K562 (cell line): Measurements from ENCODE around the gene C19orf12. TPM values are rescaled to one million over a fixed set of nuclear protein-coding genes. Genes with fewer than 3 reads are reported as not detected.

Source experiments
- ARNT ChIP-seq, 2 experiments: fragments of 450-650 bp; IDR thresholded peaks; 2 replicates each; pipeline ENCODE4 v1.6.1; 2016; ENCODE audit warnings: mild to moderate bottlenecking in 1 of 2
- BRCA1 ChIP-seq, 2 experiments: fragments of 450-650 bp in 1 of 2; sonication (generic) in 1 of 2; formaldehyde crosslinking in 1 of 2; IDR thresholded peaks; 2 replicates each; pipeline versions ENCODE4 v1.5.0 to v1.6.1; 2017 to 2020; ENCODE audit warnings: mild to moderate bottlenecking in 1 of 2, missing genetic modification reagents in 1 of 2
- EP300 ChIP-seq: IDR thresholded peaks from 2 replicates; pipeline ENCODE4 v1.6.1; 2012; ENCODE audit warnings: low read length, improper control_type of control experiment
- FOXK2 ChIP-seq, 2 experiments: fragments of 450-650 bp; IDR thresholded peaks in 1 of 2; conservative IDR thresholded peaks in 1 of 2; 2 replicates each; pipeline ENCODE4 v1.6.1; 2016; ENCODE audit warnings: low read depth in 2 of 2, mild to moderate bottlenecking in 1 of 2
- GTF2E2 ChIP-seq: fragments of 200-800 bp; sonication (Bioruptor generic); IDR thresholded peaks from 2 replicates; pipeline ENCODE4 v1.6.1; 2016; ENCODE audit warnings: missing genetic modification characterization, missing compliant biosample characterization
- MEIS2 ChIP-seq: fragments of 450-650 bp; IDR thresholded peaks from 2 replicates; pipeline ENCODE4 v1.6.1; 2014; ENCODE audit warnings: mild to moderate bottlenecking; ENCODE audit not compliant: partially characterized antibody
- NFE2 ChIP-seq: IDR thresholded peaks from 2 replicates; pipeline ENCODE4 v1.6.1; 2014; ENCODE audit warnings: antibody characterized with exemption, low read depth
- RNF2 ChIP-seq: sonication (generic); IDR thresholded peaks from 2 replicates; pipeline ENCODE4 v1.6.1; 2016
- TEAD1 ChIP-seq, 2 experiments: fragments of 450-650 bp in 1 of 2; sonication (generic) in 1 of 2; formaldehyde crosslinking; IDR thresholded peaks; 2 replicates each; pipeline versions ENCODE4 v1.4.0 to v1.8.0; 2020 to 2022; ENCODE audit warnings: mild to moderate bottlenecking in 2 of 2, missing genetic modification reagents in 1 of 2
- ZNF197 ChIP-seq: fragments of 200-800 bp; sonication (Bioruptor generic); IDR thresholded peaks from 2 replicates; pipeline ENCODE4 v1.6.1; 2016; ENCODE audit warnings: low read depth, missing genetic modification characterization, missing compliant biosample characterization
- polyA plus RNA-seq, 8 experiments: library from polyadenylated mRNA; depleted of rRNA in 4 of 8; stranded (reverse) in 5 of 8; unstranded in 3 of 8; fragments of >200 nt; fragmentation: Nextera tagmentation in 2 of 8; fragmentation: Illumina TruSeq in 1 of 8; extraction: Ambion mirVana in 2 of 8; extraction: Trizol in 1 of 8; gene quantifications; 2 replicates each; pipeline versions ENCODE4 v1.2.1 to v1.2.3, GENCODE V29; 2011 to 2014; ENCODE audit warnings: inconsistent platforms in 1 of 8, missing spikeins in 1 of 8
- total RNA-seq, 7 experiments: library from RNA; depleted of rRNA in 6 of 7; stranded (reverse); fragments of >200 nt in 6 of 7; fragmentation: Illumina TruSeq in 2 of 7; extraction: Trizol in 2 of 7; gene quantifications; 2 replicates each; pipeline versions ENCODE4 v1.2.1 to v1.2.3, GENCODE V29; 2011 to 2021; ENCODE audit warnings: low replicate concordance in 1 of 7
- TF ChIP-seq, protein P1 (sequence below): fragments of 450-650 bp; IDR thresholded peaks from 2 replicates; pipeline ENCODE4 v1.6.1; 2016; ENCODE audit warnings: mild to moderate bottlenecking, moderate library complexity
- TF ChIP-seq, protein P2 (sequence below): fragments of 450-650 bp; formaldehyde crosslinking; IDR thresholded peaks from 2 replicates; pipeline ENCODE4 v1.4.0; 2020; ENCODE audit warnings: mild to moderate bottlenecking, moderate library complexity
- TF ChIP-seq, protein P3 (sequence below): fragments of 450-650 bp; conservative IDR thresholded peaks from 2 replicates; pipeline ENCODE4 v1.6.1; 2016; ENCODE audit warnings: missing genetic modification characterization, low read depth, mild to moderate bottlenecking, missing compliant biosample characterization, moderate library complexity

C19orf12 gene
- total and polyA plus RNA-seq, 9 of the 15 experiments (the other 6 are each of a cell fraction or from before 2014, with no cell fraction given): 1.9 to 14.5 (median 10.2) TPM

DNA sequence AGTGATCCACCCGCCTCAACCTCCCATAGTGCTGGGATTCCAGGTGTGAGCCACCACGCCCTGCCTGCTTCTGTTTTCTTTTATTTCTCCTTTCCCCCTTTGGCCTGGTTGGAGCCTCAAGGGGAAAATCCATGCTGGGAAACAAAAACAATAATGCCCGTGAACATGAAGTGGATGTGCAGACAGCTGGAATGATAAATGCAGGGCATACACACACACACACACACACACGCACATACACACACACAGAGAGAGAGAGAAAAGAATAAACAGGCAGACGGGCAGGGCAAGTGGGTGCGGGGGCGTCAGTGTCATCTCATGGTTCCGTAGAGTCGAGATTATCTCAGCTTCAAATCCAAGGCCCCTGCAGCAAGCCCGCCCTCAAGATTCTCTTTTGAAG lies 54.2 kb downstream of the C19orf12 start (continued):
- TF ChIP-seq, protein P1, sequence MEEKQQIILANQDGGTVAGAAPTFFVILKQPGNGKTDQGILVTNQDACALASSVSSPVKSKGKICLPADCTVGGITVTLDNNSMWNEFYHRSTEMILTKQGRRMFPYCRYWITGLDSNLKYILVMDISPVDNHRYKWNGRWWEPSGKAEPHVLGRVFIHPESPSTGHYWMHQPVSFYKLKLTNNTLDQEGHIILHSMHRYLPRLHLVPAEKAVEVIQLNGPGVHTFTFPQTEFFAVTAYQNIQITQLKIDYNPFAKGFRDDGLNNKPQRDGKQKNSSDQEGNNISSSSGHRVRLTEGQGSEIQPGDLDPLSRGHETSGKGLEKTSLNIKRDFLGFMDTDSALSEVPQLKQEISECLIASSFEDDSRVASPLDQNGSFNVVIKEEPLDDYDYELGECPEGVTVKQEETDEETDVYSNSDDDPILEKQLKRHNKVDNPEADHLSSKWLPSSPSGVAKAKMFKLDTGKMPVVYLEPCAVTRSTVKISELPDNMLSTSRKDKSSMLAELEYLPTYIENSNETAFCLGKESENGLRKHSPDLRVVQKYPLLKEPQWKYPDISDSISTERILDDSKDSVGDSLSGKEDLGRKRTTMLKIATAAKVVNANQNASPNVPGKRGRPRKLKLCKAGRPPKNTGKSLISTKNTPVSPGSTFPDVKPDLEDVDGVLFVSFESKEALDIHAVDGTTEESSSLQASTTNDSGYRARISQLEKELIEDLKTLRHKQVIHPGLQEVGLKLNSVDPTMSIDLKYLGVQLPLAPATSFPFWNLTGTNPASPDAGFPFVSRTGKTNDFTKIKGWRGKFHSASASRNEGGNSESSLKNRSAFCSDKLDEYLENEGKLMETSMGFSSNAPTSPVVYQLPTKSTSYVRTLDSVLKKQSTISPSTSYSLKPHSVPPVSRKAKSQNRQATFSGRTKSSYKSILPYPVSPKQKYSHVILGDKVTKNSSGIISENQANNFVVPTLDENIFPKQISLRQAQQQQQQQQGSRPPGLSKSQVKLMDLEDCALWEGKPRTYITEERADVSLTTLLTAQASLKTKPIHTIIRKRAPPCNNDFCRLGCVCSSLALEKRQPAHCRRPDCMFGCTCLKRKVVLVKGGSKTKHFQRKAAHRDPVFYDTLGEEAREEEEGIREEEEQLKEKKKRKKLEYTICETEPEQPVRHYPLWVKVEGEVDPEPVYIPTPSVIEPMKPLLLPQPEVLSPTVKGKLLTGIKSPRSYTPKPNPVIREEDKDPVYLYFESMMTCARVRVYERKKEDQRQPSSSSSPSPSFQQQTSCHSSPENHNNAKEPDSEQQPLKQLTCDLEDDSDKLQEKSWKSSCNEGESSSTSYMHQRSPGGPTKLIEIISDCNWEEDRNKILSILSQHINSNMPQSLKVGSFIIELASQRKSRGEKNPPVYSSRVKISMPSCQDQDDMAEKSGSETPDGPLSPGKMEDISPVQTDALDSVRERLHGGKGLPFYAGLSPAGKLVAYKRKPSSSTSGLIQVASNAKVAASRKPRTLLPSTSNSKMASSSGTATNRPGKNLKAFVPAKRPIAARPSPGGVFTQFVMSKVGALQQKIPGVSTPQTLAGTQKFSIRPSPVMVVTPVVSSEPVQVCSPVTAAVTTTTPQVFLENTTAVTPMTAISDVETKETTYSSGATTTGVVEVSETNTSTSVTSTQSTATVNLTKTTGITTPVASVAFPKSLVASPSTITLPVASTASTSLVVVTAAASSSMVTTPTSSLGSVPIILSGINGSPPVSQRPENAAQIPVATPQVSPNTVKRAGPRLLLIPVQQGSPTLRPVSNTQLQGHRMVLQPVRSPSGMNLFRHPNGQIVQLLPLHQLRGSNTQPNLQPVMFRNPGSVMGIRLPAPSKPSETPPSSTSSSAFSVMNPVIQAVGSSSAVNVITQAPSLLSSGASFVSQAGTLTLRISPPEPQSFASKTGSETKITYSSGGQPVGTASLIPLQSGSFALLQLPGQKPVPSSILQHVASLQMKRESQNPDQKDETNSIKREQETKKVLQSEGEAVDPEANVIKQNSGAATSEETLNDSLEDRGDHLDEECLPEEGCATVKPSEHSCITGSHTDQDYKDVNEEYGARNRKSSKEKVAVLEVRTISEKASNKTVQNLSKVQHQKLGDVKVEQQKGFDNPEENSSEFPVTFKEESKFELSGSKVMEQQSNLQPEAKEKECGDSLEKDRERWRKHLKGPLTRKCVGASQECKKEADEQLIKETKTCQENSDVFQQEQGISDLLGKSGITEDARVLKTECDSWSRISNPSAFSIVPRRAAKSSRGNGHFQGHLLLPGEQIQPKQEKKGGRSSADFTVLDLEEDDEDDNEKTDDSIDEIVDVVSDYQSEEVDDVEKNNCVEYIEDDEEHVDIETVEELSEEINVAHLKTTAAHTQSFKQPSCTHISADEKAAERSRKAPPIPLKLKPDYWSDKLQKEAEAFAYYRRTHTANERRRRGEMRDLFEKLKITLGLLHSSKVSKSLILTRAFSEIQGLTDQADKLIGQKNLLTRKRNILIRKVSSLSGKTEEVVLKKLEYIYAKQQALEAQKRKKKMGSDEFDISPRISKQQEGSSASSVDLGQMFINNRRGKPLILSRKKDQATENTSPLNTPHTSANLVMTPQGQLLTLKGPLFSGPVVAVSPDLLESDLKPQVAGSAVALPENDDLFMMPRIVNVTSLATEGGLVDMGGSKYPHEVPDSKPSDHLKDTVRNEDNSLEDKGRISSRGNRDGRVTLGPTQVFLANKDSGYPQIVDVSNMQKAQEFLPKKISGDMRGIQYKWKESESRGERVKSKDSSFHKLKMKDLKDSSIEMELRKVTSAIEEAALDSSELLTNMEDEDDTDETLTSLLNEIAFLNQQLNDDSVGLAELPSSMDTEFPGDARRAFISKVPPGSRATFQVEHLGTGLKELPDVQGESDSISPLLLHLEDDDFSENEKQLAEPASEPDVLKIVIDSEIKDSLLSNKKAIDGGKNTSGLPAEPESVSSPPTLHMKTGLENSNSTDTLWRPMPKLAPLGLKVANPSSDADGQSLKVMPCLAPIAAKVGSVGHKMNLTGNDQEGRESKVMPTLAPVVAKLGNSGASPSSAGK: peak; percentile 35; the same call in 1 of the 2 replicates
- TF ChIP-seq, protein P2, sequence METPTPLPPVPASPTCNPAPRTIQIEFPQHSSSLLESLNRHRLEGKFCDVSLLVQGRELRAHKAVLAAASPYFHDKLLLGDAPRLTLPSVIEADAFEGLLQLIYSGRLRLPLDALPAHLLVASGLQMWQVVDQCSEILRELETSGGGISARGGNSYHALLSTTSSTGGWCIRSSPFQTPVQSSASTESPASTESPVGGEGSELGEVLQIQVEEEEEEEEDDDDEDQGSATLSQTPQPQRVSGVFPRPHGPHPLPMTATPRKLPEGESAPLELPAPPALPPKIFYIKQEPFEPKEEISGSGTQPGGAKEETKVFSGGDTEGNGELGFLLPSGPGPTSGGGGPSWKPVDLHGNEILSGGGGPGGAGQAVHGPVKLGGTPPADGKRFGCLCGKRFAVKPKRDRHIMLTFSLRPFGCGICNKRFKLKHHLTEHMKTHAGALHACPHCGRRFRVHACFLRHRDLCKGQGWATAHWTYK (CRISPR knock-in tag): no peak
- TF ChIP-seq BRCA1 (IDR thresholded peaks at IDR 0.05) (no peak), BRCA1 (CRISPR knock-in tag; IDR thresholded peaks at IDR 0.05) (no peak), ZNF197 (CRISPR knock-in tag) (0 out of 2 replicates have a peak, but pooled peaks have one; percentile 6), EP300 (peak; percentile 37; the same call in 1 of the 2 replicates), FOXK2 (conservative IDR thresholded peaks at IDR 0.05 in 1 of 2, IDR thresholded peaks at IDR 0.05 in 1 of 2; ENCODE audit: low read depth in 2 of 2) (peak; percentile 81 to 85), RNF2 (peak; percentile 58; the same call in 1 of the 2 replicates), GTF2E2 (tag) (no peak), ARNT (IDR thresholded peaks at IDR 0.05) (peak in 1 of 2 experiments; percentile 59; a peak in 1 of 4 replicates), MEIS2 (peak; percentile 82), NFE2 (no peak), TEAD1 (CRISPR knock-in tag; IDR thresholded peaks at IDR 0.05) (peak in 1 of 2 experiments; percentile 75; a peak in 1 of 4 replicates)
- TF ChIP-seq, protein P3, sequence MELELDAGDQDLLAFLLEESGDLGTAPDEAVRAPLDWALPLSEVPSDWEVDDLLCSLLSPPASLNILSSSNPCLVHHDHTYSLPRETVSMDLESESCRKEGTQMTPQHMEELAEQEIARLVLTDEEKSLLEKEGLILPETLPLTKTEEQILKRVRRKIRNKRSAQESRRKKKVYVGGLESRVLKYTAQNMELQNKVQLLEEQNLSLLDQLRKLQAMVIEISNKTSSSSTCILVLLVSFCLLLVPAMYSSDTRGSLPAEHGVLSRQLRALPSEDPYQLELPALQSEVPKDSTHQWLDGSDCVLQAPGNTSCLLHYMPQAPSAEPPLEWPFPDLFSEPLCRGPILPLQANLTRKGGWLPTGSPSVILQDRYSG: no peak
